ENCODE measurements around the gene FGD2.
A peak's percentile ranks its signal among the peaks of the same experiment; 100 is the strongest.

Gene FGD2

GRCh38 chr6:37059344-37060194 is 54.1 kb downstream of the FGD2 start:
- DNase-seq: peak in 1 of 2 donors; percentile 36

DNA sequence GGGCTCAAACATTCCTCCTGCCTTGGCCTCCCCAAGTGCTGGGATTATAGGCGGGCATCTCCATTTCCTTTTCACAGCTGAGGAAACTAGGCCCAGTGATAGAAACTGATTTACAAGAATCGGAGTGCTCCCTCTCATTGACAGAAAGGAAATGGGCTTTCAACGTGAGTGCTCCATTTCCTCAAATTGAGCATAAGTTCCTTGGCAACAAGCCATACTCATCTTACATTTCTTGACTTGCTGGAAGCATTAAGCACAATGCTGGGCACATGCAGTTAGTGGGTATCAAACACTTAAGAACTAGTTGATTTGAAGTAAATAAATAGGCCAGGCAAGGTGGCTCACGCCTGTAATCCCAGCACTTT is 54.7 kb downstream of the FGD2 start:
- no peak for DNase-seq

DNA sequence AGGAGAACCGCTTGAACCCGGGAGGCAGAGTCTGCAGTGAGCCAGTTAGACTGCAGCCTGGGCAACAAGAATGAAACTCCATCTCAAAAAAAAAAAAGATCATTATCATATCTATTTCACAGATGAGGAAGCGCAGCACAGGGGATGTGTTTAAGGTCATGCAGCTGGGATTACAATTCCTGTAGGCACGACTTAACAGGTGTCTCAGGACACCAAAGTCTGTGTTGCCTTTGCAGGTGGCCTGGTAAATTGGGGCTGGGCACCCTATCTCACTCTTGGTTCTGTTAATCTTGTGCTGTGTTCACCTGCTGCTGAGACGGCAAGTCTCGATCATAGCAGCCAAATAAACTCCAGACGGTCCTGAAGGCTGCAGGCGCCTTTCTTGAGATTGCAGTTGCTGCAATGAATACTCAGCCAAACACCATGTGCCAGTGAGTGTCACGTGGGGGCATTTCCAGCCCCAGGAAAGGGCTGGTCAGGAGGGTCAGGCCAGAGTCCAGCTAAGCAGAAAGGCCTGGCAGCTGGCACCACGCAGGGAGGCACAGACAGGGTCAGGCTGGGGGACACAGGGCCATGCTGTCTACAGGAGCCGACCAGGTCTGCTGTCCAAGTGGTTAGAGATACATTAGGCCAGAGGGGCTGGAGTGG is 55.8 kb downstream of the FGD2 start:
- DNase-seq: no peak

- DNase-seq: no peak
Measured at GRCh38 chr6:37062424-37062823, 57.0 kb downstream of the FGD2 start.

DNA sequence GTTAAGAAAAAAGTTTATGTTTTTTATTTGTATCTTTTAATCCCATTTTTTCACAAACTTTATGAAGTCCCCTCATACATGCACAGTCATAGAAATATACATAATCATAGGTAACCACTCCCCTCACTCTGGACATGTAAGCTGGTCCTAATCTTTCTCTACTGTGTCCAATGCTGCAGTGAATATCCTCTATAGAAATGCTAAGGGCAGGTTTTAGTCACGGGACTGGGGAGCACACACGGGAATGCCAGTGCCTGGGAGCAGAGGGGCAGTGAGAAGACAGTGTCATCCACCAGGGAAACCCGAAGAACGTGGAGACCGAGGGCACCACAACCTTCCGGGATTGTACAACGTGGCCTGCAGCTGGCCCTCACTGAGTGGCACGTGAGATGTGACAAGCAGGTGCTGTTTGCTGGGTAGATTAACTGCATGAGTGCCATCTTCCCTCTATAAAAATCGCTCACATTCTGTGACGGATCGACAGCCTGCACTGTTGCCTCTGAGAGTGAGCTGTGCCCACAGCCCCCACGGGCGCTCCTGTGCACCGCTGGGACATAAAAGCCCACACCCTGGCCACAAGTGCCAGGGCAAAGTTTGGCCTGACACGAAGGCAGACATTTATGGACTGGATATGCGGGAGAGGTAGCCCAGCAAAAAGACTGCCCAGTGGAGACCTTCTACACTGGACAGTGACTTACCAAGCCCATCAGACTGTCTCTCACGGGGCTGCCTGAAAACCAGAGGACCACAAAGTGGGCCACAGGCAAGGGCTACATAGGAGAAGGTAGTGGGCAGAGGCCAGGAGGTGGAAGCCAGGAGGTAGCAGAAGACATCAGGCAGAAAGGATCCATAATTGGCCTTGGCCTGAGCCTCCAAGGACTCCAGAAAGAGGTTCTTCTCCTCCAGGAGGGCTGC is 63.2 kb downstream of the FGD2 start:
- no peak for DNase-seq

GRCh38 chr6:37069639-37070038 is 64.2 kb downstream of the FGD2 start:
- no peak for DNase-seq

- no peak for DNase-seq
Measured at GRCh38 chr6:37072526-37072925, 67.1 kb downstream of the FGD2 start.

DNA sequence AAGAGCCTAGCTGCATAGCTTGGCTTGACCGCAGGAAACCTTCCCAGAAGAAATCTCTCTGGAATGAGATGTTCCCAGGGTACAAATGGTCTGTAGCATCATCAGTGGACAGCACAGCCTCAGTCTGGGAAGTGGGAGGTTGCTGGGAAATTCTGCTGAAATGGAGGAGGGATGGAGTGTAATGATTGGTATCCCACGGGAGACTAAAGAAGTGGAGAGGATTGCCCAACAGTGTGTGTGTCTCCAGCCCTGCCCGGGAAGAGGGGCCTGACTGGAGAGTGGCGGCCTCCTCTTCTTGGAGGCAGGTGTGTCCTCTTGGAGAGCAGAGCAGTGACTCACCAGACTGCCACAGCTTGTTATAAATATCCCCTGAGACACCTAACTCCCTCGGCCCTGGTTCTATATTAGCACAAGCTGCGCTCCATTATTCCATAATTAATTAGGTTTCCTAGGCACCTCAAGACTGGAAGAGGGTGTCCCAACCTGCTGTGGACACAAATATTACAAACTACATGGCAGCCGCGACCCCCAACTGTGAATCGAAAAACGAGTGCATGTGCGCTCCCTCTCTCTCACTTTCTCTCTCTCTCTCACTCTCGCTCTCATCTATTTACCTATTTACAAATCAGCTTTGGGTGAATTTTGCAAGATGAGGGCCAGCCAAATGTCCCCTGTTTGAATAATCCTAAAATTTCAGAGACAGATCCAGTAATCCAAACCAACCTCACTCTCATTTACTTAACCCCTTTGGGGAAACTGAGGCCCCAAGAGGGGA is 68.8 kb downstream of the FGD2 start:
- no peak for DNase-seq

DNA sequence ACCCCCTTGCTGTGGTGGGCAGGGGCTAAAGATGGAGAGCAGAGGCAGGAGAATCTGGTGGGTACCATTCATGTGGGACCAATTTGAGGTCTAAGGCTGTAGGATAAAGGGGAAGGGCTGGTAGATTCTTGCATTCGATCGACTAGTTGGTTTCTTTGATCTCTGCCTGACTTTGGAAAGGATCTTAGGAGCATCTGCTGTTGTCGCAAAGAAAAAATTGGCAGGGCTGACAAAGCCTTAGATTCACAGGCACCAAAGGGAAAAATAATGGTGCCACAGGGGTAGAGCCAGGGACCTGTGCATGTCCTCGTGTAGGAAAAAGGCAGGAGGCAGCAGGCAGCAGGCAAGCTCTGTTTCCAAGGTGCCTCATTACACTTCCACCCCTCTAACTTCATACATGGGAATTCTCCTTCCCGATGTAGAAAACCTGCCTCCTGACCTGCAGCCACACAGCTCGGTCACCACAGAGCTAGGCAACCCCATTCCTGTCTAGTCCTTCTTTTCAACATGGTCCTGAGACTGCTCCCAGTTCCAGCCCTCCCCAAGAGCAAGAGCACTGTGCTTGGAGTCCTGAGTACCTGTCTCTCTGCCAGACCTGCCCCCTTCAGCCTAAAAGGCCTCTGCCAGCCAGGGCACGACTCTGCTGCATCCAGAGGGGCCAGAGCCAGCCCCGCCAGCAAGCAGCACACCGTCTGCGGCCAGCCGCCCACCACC is 71.9 kb downstream of the FGD2 start:
- no peak for DNase-seq

- DNase-seq: no peak
Measured at GRCh38 chr6:37077905-37078296, 72.4 kb downstream of the FGD2 start.

Data from CD4-positive, alpha-beta T cell treated with Interleukin-4 for 1 hour (primary cell).